ENCODE data around the gene SGTA.

DNA sequence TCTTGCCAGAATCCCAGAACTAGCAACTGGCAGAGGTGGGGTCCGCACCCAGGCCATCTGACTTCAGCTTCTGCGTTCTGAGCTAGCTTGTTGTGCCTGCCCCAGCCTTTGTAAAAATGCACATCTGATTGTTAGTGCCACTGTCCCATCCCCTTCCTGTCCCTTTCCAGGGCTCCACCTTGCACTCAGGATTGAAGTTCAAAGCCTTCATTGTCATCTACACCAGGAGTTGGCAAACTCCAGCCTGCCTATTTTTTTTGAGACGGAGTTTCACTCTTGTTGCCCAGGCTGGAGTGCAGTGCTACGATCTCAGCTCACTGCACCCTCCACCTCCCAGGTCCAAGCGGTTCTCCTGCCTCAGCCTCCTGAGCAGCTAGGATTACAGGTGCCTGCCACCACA, 5.2 kb upstream of the SGTA start:
- TF ChIP-seq, protein P1, sequence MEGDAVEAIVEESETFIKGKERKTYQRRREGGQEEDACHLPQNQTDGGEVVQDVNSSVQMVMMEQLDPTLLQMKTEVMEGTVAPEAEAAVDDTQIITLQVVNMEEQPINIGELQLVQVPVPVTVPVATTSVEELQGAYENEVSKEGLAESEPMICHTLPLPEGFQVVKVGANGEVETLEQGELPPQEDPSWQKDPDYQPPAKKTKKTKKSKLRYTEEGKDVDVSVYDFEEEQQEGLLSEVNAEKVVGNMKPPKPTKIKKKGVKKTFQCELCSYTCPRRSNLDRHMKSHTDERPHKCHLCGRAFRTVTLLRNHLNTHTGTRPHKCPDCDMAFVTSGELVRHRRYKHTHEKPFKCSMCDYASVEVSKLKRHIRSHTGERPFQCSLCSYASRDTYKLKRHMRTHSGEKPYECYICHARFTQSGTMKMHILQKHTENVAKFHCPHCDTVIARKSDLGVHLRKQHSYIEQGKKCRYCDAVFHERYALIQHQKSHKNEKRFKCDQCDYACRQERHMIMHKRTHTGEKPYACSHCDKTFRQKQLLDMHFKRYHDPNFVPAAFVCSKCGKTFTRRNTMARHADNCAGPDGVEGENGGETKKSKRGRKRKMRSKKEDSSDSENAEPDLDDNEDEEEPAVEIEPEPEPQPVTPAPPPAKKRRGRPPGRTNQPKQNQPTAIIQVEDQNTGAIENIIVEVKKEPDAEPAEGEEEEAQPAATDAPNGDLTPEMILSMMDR (IDR thresholded peaks at IDR 0.05): no peak
- no peak for TF ChIP-seq ZFX (IDR thresholded peaks at IDR 0.05; ENCODE audit: borderline replicate concordance)
